Measurements from ENCODE around the gene HOXB3.

HOXB3 gene

DNA sequence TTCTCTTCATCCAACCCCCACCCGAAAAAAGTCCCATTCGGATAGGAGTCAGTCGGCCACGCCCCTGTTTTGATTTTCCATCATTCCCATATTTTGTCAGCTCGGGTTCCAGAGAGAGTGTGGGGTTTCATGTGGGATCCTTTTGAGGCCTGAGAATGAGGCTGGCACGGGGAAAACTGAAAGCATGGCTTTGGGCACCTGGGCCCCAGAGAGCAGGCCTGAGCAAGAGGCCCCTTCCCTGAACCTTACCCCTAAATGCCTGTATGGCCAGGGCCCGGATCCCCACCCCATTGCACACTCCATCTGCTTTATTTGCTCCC is 7.3 kb downstream of the HOXB3 start:
- FAIRE-seq, result no peak

DNA sequence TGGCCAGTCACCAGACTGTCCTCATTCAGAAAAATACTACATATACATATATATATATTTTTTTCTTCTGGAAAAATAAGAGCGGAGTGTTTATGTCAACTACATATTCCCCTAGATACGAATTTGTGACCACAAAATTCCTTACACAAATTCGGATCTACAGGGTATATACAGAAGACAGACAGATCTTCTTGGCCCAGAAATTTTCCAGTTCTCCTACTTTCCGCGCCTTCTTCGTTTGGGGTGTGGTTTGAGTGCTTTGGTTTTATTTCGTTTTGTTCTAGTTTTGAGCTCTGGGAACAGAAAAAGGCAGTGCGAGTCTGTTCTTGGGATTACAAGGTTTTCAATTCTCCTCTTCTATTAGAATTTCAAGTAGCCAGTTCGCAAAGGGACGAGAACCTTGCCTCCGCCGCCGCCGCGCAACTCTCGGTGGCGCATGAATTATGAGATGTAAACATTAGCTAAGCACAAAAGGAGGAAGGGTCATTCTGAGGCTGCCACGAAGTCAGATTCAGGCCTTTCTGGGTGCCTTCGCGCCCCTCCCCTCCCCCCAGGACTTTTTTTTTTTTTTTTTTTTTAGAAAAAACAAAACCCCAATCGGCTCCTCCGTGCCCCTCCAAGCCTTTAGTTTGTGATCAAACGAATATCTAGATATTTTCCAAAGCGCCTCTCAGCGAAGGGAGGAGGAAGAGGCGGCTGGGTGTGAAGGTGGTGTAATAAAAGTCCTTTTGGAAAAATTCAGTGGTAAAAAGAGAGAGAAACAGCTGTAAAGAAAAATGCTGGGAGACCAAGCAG is 10.1 kb downstream of the HOXB3 start:
- no peak for FAIRE-seq

DNA sequence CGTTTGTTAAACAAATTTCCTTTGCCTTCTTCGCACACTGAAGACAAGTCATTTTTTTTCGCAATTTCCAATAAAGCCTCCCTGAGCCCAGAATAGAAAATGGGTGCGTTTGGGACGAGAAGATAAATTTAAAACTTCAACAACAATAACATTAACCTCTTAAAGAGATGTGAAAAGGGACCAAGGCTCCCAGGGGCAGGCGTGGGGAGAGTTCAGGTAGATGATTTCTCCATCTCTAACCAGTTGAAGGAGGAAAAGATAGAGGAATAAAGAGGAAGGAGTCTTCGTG is 10.6 kb downstream of the HOXB3 start:
- FAIRE-seq, result no peak

DNA sequence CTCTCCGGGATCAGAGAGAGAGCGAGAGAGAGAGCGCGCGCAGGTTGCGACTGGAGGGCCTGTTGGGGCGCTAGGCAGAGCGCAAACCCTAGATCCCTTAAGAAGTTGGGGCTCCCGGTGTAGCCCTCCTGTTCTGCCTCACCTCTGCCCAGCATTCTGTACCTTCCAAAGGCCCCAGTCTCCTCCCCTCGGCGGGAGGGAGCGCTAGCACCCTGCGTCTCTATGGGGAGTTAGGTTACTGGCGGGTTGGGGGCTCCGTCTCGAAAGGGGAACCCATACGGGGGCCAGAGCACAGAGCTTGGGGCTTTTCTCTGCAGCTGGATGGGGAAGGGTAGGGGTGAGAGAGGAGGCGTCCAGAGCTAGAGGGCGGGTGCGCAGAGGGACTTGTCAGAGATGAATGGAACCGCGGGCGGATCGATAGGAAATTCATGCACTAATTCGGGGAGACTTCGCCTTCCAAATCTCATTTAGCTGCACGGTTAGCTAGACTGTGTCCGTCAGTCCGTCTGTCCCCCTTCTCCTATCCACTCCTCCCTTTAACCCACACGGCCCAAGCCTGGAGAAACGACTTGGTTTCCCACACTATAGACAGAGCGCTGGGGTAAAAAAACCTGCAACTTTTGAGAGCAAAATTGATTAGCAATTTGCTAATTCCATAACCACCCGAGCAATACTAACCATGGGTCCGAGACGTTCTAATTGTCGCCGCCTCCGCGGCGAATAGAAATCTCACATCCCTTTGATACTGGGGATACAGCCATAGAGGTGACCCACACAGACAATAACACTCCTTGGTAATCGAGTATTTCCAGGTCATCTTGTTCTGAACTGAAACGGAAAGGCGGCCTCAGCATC is 11.2 kb downstream of the HOXB3 start:
- no peak for FAIRE-seq

DNA sequence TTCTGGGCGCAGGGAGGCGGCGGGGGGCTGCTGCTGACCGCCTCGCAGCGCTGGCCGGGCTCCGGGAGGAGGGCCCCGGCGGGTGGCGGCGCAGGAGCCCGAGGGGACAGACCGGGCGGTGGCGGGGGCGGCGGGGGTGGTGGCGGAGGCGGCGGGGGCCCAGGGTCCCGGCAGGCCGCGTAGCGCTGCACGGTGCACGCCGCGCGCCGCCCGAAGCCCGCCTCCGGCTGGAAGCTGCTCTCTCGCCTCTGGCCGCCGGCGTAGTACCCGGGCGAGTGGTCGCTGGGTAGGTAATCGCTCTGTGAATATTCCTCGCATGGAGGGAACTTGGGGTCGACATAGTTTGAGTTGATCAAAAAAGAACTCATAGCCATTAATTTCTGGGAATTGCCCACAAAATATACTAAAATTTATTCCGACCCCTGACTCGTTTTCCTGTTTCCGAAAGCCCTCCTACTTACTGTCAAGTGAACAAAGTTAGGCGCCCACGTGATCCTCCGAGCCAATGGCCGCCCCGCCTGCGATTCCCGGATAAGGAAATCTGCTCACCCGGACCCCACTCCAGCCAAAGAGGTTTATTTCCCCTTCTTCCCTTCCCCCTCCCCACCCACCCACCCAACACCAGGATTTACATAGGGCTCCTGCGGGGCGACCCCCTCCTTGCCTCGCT is 12.0 kb downstream of the HOXB3 start, which contains the start of gene HOXB4:
TSS of gene HOXB4 (minus strand) at position 405 of the 670 bp plus-strand sequence. CDS start at position 374, 31 bp downstream.
- FAIRE-seq, result peak; percentile 66

DNA sequence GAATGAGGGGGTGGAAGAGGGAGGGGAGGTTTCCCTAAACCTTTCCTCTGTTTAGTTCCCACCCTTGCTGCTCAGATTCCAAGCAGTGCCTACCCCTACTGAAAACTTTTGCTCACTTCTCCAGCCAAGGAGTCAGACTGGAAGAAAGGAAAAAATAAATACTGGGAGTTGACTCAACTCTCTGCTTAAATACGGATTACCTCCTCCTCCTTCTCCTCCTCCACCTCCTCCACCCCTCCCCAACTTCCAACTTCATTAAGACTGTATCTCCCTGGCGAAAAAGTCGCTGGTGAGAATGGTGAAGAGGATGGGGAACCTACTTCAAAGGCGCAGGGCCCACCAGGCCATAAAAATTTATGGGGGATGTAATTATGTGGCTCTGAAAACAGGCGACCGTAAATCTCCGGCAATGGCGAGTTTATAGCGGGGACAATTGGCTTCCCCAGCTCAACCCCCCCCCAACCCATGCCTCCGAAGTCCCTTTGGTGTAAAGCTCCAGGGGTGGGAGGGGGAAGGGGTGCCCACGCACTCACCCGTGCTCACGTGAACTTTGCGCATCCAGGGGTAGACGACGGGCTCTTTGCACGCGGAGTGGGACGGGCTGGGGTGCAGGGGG is 12.6 kb downstream of the HOXB3 start:
- FAIRE-seq, result no peak

DNA sequence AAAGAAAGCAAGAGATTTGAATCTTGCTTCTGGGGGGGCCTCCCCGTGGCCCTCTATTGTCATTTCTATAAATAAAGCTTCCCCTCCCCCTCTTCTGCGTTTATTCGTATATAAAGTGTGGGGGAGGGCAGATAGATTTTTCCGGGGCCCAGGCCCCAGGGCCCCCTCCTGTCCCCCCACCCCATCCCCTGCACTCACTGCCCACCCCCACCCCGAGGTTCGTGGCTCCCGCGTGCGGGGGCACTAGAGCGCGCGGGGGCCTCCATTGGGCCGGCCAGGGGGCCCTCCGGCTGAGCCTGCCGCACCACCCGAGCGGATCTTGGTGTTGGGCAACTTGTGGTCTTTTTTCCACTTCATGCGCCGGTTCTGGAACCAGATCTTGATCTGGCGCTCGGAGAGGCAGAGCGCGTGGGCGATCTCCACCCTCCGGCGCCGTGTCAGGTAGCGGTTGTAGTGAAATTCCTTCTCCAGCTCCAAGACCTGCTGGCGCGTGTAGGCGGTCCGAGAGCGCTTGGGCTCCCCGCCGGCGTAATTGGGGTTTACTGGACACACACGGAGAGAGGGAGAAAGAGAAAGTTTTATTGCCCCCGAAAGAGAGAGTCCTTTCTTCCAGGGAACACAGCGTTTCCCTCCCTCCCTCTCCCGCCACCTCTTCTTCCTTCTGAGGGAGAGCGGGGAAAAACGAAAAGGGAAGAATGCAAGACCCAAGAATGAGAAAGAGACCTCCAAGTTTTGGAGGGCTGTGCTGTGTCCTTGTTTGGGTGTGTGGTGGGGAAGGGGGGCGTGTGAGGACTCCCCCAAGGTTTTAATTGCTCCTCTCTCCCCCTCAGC is 13.3 kb downstream of the HOXB3 start:
- peak; percentile 72 for FAIRE-seq

DNA sequence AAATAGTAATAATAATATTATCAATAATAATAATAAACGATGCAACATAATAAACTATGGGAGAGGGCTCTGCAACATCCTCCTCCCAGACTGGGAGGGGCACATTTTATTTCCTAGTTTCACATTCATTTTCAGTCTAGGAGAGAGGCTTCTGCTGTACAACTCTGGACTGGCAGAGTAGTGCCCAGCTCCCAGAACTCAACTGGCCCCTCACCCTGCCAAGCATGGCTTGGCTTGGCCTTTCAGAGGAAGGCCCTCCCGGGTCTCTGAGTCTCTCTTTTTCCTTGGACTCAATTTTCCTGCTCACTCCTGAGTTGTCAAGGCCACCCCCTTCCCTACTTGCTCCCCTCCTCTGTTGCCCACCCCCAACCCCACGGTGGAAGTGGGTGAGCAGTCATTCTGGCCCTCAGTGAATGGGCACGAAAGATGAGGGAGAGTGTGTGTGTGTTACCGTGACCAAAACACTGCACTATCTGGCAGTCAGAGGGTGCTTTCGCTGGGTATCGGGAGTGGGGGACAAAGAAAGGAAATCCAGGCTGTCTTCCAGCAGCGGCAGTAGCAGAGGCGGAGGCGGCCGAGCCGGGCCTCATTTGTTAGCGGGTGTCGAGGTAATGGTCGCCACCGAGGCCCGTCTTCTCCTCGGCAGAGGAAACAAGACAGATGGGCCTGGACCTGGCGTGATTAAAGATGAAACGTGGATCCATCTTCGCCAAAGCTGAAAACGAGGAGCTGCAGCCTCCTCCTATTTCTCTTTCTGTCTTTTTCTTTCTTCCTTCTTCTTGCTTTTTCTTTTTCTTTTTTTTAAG is 14.2 kb downstream of the HOXB3 start:
- no peak for FAIRE-seq

DNA sequence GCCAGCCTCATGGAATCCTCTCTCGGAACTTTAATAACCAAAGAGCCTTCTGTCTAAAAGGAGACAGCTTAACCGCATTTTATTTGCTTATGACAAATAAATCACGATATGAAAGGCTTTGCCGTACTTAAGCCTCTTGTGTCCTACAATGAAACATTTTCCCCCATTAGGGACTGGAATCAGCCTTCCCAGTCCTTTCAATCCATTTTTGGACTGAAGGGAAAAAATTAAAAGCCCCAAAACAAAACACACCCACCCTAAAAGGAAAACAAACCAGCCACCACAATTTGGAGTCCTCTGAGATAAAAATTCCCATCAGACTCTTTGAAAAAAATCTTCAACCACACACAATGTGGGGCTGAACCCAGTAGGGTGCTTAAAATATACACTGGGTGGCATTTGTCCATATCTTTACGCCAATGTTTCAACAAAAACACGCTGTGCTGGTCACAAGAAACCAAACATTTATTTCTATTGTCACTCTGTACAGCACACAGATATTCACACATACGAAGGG is 14.9 kb downstream of the HOXB3 start:
- FAIRE-seq, result no peak

DNA sequence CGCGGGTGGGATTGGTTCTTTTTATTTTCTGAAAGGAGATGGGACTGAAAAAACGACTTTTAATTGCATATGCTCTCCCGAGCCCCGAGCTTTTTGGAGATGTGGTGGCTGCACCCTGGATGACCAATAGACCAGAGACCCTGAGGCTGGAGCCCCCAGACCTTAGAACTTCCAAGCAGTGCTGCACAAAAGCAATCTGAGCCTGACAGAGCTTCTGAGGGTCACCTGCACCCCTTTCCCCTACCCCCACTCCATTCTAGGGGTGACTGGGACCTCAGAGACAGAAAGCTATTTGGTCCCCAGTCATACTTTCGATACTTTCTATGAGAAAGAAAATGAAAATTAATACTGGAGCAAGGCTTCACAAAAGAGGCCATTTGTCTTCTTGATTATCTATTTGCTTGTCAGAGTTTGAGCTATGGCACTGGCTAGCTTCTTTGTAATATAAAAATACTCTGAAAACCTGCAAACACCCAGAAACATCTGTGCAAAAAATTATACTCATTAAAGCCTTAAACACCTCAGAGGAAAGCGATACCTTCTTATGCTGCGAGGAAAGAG is 15.5 kb downstream of the HOXB3 start:
- no peak for FAIRE-seq

DNA sequence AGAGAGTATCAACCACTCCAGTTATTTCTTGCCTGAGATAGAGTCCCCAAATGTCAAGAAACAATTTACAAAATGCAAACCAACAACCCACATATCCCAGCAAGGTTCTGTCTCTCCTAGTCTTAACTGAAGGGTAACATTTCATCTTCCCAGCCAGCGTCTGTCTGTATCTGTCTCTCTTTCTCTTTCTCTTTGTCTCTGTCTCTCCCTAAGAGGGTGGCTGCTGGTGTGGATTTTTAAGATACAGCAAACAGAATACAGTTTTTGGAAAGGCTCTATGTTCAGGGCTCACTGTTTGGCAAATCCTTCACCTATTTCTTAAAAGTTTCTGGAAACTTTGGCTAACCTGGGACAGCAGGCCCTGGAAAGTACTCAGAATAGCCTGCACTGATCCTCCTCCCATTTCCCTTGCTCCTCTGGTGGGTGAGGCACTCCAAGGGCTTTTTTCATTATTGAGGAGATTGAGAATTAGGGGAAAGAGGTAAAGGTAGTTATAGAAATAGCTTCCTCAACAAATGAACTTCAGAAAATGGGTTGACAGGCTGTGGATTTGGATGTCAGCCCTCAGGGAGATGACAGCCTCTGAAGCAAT is 18.1 kb downstream of the HOXB3 start:
- no peak for FAIRE-seq

DNA sequence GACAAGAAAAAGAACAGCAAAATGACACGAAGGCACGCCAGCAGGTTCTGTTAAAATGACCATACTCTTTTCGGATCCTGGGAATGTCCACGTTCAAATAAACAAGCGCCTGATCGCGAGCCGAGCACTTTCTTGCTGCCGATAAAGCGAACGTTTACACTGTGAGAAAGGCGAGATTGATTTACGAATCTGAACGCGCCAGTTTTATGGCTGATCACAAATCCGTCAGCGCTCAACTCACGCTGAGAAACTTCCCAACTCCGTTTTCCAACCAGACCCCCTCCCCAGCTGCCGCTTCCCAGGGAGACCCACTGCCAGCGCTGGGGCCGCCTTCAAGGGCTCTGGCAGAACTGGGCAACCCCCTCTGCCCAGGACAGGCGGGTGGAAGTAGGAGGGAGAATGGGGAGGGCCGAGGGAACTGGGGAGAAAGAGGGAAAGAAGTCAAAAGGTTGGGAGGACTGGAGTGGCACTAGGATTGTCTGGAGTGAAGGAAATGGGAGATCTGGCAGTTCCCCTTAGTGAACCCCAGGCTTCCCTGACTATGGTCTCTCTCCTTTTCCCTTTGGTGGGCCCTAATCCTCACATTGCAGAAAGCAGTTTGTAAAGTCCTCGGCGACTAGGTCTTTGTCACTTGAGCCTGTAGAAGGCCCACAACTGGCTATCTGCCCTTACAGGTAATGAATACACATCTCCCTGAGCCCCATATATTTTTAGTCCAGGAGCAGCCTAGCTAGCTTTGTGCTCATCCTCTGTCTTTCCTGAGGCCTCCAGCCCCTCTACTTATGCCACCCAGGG is 18.8 kb downstream of the HOXB3 start:
- no peak for FAIRE-seq

DNA sequence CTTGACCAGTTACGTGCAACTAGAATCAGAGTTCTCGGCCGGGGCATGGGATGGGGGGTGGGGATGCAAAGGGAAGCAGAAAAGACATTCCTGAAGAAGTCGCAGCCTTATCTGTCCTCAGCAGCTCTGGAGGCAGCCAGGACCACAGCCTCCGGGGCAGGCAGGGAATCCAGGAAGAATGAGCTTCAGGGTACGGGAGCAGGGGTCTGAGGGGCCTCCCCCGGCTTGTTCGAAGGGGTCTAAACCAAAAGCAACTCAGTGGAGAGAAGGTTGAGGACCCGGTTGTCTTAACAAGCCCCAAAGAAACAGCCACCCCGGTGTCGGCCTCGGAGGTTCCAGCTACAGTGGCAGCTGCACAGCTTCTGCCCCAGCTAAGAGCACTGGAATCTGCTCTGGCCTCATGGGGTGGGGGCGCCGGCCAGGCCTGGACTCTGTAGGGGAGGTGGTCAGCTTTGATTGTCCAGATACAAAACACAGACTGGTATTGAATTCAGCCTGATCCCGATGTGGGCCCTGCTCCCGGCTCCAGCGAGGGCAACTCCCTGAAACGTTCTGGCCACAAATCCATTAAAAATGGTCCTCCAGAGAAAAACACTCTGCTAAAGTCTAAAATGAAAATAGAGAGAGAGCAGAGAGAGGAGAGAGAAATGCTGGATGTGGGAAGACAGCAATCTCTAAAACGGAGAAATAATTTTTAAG is 19.6 kb downstream of the HOXB3 start:
- FAIRE-seq, result no peak

DNA sequence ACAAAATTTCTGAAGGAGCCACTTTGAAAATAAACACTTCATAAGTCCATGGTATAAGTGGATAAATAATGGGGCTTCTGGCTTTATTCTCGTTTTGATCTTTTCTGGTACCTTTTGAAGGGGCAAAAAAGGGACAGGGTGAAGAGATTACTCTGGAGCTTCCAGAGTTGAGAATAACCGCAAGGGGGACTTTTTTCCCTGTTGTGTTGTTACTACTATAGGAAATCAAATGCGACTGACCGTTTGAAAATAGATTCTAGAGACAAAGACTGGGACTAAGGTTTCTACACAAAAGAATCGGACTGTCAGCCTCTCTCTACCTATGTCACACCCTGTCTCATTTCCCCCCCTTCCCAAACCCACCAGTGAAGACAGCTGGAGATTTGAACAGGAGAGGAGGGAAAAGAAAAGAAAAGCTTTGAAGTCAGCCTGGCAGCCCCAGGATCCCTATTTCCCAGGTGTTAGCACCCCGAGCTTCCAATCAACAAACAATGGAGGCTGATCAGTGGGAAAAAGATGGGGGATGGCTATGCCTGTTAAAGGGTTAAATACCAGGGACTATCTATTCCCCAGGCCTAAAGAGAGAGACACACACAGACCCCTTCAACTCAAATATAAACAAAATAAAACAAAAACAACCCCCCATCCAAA is 20.2 kb downstream of the HOXB3 start:
- FAIRE-seq, result no peak

DNA sequence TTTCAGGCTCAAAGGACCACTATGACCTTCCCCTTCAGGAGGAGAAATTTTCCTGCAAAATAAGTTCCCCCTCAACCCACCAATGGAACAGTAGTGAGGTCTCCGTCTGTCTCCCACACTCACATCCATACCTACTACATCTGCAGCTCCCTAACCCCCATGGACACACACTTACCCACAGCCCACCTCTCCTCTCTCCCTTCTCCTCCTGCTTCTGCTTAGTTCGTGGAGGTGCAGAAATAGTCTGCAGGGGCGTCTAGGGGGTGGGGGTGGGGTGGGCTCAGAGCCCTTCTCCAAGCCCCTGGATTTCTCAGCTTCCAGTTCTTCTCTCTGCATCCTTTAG is 20.8 kb downstream of the HOXB3 start:
- no peak for FAIRE-seq

DNA sequence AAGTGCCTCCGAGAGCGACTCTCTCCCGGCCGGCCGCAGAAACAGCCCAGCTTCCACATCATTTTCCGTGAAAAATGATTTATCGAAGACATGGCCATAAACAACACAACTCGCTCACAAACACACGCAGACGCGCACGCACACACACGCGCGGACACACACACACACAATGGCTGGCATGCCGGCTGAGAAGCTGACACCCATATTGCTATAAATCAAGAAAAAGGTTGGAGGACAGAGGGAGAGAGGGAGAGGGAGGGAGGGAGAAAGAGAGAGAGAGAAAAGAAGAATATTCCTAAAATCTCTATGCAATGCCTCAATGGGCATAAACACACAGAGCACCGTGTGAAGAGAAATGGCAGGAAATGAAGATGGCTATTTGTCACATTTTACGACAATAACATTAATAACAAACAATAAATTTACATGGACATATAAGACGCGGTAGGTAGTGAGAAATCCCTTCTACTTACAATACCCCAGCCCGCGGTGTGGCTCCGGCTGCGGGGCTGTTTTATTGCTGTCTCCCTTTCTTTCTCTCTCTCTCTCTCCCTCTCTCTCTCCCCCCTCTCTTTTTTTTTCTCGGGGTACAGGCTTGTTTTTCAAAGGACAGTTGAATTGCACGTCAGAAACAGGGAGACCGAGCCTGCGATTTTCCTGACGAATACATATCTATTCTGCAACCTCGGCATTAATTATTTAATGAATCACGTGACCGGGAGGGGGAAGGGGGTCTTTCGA is 21.4 kb downstream of the HOXB3 start:
- FAIRE-seq, result no peak

DNA sequence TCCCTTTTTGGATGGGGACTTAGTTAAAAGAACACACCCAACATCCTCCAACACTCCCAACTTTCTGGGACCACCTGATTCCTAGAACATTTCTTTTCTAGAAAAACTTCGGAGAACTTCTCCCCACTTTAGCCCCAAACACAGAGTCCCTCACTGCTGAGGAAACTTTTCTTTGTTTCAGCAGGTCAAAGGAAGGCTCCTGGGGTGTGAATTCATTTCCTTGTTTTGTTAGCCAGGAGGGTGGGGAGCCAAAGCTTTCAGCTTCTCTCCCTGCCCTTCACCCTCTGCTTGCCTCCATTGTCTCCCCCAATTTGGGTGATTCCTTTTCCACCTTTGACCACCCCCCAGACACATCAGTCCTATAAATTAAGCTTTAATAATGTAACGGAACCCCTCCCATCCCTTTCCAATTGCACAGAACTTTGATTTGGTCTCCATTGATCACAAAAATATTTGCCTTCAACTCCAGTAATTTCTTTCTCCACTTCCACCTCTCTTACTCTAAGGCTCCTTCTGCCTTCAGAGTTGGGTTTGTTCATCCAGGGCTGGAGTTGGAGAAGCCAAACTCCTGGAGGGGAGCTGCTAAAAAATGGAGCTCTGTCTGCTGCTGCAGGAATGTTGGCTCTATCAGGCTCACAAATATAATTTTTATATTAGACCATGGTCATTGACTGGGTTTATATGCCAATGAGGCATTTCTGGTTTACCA is 22.2 kb downstream of the HOXB3 start:
- no peak for FAIRE-seq
